Activated CD8-positive, alpha-beta memory T cell treated with anti-CD3 and anti-CD28 coated beads, Interleukin-2, amount 50 U/mL, for 1 hour (primary cell): ENCODE measurements around the gene CEP83.
"Not testable (repeated sequence)": the region's sequence is repeated elsewhere in the genome, so short reads cannot be mapped to it uniquely, and the experiment has no call there.

Experiments used
- DNase-seq: peaks from one replicate; pipeline ENCODE4 v3.0.0-alpha.2; 2020; ENCODE audit errors: extremely low read depth

The CEP83 gene

DNA sequence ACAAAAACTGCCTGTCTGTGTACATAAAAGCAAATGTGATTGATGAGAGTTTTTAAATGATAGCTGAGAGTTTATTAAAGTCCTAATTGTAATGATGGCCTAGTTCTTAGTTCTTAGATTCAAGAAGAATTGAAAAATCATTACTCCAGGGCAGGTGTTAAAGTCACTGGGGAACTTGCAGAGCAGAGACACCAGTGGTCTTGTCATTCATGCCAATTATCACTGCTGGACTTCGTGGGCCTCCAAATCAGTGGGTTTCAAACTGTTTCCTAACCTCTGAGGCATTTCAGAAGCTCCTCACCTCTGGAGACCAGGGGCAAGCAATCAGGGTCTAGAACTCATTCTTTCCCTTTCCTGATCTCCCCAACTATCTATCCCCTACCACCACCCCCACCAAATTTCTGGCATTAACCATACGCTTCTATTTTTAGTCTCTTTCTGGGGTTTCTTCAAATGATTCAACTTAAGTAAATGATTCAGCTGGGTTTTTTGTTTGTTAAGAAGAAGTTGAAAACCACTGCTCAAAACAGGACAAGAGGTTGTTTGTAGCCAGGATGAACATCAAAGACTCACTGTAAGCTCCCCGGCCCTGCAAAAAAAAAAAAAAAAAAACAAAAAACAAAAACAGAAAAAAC lies 80.1 kb downstream of the CEP83 start:
- DNase-seq: no peak

DNA sequence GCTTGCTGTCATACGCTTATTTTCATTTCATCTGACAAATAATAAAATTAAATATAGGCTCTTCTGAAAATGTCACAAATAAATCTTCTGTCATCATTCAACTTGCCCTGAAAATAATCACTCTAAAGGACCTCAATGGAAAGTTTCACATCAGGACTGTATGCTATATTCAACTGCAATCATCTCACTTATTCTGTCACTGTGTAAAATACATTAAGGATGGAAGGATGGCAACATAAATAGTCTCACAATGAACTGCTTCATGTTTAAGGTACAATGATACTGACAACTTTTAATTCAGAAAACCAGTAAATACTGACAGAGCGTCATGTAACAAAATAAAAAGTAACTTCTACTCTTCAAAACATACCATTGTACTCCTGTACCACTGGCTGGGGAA lies 82.1 kb downstream of the CEP83 start:
- no peak for DNase-seq

DNA sequence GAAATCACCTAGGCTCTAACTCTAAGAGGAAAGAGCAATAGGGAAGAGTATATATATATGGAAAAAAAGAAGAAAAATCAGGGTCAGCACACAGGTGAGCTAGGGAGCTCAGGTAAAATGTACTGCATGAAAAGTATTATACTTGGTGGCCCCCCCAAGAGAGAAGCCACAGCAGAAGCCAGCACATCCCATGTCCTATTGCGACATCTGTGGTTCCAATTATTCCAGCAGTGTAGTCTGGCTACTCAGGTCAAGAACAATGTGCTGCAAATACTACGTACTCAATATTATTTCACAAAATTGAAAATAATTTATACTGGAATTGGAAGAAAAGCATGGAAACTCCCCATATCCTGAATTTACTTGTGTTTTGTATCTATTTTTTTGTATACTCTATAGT lies 85.5 kb downstream of the CEP83 start:
- no peak for DNase-seq

DNA sequence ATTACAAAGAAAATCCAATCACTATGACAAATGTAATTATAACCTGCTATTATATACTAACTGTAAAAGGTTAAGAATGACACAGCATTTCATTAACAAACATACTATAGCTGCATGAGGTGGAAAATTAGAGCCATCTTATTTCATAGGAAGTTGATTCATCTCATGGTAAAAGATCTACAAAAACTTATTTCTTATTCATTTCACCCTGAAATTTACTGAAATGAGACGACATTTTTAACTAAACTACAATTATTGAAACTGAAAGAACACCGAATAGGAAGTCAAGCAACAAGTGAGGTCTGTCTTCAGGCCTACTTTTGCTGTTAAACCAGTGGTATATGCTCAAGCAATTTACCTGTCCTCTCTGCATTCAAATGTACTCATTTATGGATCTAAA lies 87.2 kb downstream of the CEP83 start:
- DNase-seq: no peak

DNA sequence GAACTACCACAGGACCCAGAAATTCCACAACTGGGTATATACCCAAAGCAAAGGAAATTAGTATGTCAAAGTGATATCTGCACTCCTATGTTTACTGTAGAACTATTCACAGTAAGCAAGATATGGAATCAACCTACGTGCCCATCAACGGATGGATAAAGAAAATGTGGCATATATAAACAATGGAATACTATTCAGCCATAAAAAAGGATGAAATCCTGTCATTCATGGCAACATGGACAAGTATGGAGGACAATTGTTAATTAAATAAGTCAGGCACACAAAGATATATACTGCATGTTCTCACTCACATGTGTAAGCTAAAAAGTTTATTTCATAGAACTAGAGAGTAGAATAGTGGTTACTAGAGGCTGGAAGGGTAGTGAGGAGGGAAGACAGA lies 97.0 kb downstream of the CEP83 start:
- no peak for DNase-seq

DNA sequence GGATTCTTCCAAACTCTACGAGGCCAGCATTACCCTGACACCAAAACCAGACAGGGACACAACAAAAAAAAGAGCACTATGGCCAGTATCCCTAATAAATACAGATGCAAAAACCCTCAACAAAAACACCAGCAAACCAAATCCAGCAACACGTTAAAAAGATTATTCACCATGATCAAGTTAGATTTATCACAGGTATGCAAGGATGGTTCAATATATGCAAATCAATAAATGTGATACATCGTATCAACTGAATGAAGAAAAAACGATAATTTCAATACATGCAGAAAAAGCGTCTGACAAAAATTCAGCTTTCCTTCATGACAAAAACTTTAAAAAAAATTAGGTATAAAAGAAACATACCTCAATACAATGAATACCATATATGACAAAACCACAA lies 99.9 kb downstream of the CEP83 start:
- DNase-seq: no peak

DNA sequence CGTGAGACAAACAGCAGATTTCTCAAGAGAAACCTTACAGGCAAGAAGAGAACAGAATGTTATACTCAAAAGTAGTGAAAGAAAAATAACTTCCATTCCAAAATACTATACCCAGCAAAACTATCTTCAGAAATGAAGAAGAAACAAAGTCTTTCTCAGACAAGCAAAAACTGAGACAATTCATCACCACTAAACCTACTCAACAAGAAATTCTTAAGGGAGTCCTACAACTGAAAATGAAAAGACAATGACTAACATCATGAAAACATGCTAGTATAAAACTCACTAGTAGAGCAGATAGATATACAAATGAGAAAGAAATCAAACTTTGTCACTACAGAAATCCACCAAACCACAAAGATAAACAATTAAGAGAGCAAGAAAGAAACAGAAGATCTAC lies 106.5 kb downstream of the CEP83 start:
- DNase-seq: no peak

DNA sequence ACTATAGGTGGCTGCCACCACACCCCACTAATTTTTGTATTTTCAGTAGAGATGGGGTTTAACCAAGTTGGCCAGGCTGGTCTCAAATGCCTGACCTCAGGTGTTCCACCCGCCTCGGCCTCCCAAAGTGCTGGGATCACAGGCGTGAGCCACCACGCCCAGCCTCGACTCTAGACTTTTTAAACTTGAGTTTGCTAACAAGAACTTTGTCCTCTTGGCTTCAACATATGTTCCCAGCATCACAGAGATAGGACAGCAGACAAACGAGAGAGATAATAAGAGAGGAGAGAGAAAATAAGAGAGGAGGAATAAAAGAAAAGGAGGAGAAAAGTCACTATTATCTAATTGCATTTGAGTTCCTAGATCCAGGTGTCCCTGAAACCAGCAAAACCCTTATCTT lies 119.1 kb downstream of the CEP83 start:
- no peak for DNase-seq

DNA sequence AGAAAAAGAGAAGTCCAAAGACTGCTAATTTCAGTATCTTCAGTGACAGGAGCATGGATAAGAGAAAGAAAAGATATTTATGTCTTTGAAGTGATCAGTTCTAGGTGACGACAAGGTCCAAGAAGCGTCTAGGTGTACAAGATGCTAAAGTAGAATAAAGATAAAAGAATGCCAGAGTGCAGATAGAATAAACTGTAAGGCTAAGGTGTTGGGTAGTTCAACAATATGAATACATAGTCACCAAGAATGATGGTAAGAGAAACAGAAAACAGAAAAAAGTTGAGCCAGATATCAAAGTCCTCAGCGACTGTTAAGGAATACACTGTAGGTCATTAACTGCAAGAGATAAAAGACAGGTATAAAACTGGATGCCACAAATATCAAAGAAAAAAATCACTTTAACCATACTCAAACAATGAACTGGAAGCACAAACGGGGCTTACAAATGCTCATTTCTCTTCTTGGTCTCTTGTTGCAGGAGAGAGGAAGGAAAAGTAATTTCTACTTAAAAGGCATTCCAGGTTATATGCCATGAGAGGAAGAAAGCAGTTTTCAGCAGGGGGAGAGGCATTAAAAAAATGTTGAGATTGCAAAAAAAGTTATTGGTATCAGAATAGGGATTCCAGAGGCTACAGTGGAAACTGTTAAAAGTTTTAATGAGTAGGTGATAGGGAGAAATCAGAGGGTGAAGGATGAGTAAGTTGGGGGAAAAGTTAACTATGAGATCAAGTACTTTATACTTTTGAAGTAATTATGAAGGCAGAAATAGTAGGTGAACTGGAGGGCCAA lies 121.5 kb downstream of the CEP83 start:
- DNase-seq: no peak

DNA sequence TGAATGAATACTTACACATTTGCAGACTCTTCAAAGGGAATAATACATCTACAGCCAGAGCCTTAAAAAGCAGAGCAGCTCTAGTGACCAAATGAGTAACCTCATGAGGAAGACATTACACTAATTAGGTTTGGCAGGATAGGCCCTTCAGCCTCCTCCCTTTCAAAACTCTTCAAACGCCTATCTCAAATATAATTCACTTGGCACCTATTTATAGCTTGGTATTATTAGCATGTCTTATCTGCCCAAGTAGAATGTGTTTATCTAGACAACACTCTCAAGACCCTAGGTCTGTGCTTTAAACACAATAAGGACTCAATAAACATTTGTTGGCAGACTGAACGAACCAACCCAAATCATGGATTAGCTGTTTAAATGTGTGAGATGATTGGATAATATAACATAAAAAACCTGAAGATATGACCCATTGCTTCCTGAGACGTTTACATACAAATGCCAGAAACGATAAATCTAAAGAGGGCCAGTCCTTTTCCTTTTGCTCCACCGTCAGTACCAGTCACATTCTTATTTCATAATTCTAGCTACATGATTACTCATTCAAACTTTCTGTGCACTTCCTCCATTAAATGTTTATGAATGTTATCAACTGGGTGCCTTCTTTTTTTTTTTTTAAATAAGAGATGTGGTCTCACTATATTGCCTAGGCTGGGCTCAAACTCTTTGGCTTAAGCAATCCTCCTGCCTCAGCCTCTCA lies 123.3 kb downstream of the CEP83 start:
- no peak for DNase-seq

DNA sequence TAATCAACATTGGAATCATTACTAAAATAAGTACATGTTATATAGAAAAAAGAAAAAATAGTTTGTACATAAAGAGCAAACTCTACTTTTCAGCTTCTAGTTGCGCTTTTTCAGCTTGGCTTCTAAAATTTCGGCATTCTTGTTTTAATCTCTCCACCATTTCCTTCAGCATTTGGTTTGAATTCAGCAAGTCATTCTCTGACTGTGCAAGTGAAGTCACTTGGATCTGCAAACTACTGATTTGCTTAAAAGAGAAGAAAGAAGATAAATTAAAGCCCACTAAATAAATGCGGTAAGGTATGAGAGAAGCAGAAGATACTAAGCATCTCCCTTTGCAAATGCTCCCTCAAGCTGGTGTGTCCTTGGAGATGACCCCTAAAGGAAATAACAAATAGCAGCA lies 126.3 kb downstream of the CEP83 start:
- no peak for DNase-seq

DNA sequence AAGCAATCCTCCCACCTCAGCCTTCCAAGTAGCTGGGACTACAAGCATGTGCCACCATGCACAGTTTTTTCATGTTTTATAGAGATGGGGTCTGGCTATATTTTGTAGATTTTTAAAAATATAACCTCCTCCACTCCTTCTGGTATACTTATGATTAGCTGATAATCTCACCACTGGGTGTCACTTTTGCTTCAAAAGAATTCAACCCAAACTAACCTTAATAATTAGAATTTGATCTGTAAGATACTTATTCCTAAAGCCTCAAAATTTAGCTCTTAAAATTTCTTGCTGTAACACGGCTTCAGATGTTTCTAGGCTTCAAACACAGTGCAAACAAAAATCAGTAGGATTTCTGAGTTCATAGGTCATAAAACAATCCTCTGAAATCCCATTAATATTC lies 130.3 kb downstream of the CEP83 start:
- DNase-seq: no peak

DNA sequence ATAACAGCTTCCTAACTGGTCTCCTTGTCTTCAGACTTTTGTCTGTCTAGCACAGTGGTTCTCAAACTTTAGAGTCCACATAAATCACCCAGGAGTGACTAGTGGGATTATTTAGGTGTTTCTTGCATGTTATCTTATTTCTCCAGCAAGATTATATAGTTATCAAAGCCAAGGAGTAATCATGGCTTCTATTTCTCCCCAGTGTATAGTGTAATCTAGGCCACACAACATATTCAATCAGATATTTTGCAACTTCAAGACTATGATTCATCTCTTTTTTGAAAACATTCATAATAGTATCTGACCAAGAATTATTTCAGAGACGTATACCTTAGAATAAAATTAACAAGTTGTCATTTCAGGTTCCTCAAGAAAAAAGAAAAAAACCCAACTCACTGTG lies 131.9 kb downstream of the CEP83 start:
- DNase-seq: no peak

DNA sequence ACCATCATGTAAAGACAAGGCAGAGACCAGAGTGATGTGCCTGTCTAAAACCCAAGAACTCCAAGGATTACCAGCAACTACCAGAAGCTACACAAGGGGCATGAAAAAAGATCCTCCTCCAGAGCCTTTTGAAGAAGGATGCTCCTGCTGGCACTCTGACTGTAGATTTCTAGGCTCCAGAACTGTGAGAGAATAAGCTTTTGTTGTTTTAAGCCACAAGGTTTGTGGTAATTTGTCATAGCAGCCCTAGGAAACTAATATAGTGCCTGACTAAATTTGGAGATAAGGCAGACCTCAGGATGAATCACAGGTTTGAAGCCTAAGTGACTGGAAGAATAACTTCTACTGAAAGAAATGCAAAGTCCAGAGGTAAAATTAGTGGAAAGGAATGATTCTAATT lies 132.9 kb downstream of the CEP83 start:
- no peak for DNase-seq

DNA sequence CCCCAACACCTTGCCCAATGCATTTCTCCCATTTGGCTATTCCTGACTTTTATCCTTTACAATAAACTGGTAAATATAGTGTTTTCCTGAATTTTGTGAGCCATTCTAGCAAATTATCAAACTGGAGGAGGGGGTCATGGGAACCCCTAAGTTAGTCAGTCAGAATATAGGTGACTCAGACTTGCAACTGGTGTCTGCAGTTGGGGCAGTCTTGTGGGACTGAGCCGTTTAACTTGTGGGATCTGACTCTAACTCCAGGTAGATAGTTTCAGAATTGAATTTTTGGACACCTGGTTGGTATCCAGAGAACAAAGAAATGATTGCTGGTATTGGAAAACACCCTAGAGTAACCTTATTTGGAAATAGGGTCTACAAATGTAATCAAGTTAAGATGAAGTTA lies 133.4 kb downstream of the CEP83 start:
- no peak for DNase-seq

DNA sequence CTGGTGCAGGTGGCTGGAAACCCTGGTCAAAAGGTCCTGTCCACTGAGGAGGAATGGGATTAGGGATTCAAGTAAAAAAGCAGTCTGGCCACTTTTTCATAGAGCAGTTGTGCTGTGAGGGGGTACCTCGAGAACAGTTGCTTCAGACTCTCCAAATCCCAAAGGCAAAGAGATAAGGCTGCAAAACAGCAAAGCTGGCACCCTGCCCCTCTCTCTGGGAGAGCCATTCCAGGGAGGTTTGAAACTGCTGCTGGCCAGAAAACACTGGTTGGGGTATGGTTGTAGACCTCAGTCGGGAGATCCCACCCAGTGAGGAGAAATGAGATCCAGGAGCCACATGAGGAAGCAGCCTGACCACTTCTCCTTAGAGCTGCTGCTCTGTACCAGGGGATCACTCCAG lies 137.3 kb downstream of the CEP83 start:
- DNase-seq: no peak

DNA sequence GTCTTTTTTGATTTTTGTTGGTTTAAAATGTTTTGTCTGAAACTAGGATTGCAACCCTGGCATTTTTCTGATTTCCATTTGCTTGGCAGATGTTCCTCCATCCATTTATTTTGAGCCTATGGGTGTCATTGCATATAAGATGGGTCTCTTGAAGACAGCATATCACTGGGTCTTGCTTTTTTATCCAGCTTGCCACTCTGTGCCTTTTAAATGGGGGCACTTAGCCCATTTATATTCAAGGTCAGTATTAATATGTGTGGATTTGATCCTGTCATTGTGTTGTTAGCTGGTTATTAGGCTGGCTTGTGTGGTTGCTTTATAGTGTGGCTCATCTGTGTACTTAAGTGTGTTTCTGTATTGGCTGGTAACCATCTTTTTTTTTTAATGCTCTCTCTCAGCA lies 139.6 kb downstream of the CEP83 start:
- no peak for DNase-seq

DNA sequence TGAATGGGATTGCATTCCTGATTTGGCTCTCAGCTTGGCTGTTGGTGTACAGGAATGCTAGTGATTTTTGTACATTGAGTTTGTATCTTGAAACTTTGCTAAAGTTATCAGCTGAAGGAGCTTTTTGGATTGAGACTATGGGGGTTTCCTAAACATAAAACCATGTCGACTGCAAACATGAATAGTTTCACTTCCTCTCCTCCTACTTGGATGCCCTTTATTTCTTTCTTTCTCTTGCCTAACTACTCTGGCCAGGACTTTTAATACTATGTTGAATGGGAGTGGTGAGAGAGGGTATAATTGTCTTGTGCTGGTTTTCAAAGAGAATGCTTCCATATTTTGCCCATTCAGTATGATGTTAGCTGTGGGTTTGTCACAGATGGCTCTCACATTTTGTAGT lies 141.5 kb downstream of the CEP83 start:
- no peak for DNase-seq

DNA sequence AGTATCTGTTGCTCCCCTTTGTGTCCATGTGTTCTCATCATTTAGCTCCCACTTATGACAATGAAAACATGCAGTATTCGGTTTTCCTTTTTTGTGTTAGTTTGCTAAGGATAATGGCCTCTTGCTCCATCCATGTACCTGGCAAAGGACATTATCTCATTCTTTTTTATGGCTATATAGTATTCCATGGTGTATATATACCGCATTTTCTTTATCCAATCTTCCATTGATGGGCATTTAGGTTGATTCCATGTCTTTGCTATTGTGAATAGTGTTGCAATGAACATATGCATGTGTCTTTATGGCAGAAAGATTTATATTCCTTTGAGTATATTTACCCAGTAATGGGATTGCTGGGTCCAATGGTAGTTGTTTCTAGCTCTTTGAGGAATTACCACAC lies 143.1 kb downstream of the CEP83 start:
- not testable (repeated sequence) for DNase-seq

DNA sequence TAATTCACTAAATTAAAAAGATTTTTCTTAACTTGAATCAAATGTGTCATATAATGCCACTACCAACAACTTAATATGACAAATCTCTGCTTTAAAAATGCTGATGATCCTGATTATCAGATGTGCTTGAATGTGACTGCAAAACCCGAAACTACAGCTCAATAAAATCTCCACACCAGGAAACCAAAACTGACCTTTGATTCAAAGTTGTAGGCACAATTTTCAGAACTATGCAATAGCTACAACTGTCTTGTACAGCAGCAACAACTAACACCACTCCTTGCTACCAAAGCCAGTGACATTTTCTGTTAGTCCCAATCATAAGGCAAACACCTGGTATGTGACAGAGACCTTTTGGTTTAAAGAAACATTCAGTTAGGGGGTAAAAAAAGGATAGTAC lies 147.3 kb downstream of the CEP83 start:
- DNase-seq: no peak

DNA sequence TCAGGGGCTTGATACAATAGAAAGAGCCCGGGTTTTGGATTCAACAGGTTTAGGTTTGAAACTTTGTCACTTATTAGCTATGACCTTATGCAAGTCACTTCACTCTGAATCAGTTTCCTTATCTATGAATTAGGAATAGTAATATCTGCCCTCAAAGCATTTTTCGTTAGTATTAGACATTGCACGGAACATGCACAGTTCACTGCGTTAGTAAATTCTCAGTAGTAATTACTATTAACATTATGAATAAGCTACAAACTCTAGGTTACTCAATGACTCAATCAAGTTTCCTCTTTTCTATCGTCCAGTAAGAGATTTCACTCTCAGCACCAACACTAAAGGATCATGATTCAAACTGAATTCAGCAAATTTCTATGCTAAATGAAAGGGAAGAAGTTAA lies 150.3 kb downstream of the CEP83 start:
- DNase-seq: no peak

DNA sequence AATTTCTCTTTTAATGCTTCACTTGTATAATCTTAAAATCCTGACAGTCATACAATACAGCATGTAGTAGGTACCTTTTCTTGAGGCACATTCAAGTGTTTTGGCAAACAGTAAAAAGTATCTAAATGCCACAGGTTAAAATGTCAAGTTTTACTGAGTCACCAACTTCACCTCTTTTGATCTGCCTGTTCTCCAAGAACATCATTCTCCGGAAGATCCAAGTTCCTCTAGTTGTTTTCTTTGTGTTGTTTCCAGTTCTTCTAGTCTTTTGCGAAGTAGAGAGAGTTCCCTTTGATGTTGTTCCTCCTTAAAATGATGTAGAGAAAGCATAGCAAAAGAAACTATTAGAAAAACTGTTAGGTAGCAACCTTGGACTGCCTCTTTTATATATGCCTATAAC lies 151.1 kb downstream of the CEP83 start:
- no peak for DNase-seq
